ENCODE measurements around the gene TREML1. TPM values are rescaled to one million over a fixed set of nuclear protein-coding genes. Genes with fewer than 3 reads are reported as not detected.

TREML1 gene
- total and polyA plus RNA-seq, 2 donors (not counting 1 experiment from before 2014, with no cell fraction given), result not detected

DNA sequence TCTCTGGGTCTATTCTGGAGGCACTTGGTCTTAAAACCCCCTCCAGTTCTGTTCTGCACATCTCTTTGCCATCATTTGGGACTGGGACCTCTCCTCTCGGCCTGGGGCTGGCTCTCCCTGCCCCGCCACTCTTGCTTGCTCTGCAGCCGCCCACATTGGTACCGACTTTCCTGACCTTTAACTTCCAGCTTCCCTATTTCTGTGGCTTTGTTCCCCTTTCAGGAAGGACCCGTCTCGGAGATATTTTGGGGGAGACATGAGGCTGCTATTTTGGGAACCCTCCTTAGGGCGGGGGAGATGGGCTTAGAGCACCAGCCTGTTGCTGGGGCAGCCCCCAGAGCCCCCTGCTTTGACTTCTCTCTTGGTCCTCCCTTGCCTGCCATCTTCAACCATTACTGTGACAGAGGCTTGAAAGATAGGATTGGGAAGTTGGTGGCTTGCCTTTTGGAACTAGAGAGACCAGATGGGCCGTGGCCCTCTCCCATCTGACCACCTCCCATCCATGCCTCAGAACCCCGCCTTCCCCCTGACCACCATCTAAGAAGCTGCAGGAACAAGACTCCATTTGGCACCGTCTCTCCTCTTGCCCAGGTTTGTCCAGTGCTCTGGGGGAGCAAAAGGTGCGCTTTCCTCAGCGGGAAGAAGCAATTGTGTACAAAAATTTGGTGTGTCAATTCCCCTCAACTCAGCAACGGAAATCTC, 7.9 kb upstream of the TREML1 start:
- H4K20me1 ChIP-seq (ENCODE audit: control insufficient read depth, extremely low read depth, insufficient read depth, low read length), result no peaks in the 10 kb centered on the region
- no peaks in the 10 kb centered on the region for H3K4me1 ChIP-seq (ENCODE audit: control insufficient read depth, extremely low read depth, insufficient read depth, low read length)
- H3K4me2 ChIP-seq (ENCODE audit: extremely low read depth, insufficient read depth, low read length), result no peak overlapping the region
- H3K79me2 ChIP-seq (ENCODE audit: control insufficient read depth, insufficient read depth, low read length), result no peaks in the 10 kb centered on the region
- TF ChIP-seq, protein P1, sequence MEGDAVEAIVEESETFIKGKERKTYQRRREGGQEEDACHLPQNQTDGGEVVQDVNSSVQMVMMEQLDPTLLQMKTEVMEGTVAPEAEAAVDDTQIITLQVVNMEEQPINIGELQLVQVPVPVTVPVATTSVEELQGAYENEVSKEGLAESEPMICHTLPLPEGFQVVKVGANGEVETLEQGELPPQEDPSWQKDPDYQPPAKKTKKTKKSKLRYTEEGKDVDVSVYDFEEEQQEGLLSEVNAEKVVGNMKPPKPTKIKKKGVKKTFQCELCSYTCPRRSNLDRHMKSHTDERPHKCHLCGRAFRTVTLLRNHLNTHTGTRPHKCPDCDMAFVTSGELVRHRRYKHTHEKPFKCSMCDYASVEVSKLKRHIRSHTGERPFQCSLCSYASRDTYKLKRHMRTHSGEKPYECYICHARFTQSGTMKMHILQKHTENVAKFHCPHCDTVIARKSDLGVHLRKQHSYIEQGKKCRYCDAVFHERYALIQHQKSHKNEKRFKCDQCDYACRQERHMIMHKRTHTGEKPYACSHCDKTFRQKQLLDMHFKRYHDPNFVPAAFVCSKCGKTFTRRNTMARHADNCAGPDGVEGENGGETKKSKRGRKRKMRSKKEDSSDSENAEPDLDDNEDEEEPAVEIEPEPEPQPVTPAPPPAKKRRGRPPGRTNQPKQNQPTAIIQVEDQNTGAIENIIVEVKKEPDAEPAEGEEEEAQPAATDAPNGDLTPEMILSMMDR (conservative IDR thresholded peaks at IDR 0.05 in 1 of 2, IDR thresholded peaks at IDR 0.05 in 1 of 2; ENCODE audit: low read depth in 1 of 2, low read length in 2 of 2), result no peak
- TF ChIP-seq EZH2 (IDR thresholded peaks at IDR 0.05; ENCODE audit: low read length, missing control alignments), result no peak
- no peak overlapping the region for H3K4me3 ChIP-seq (replicated peaks in 1 of 4; ENCODE audit: control extremely low read depth in 1 of 4, insufficient read depth in 1 of 4, low read depth in 3 of 4, low read length in 4 of 4)
- no peak for DNase-seq (ENCODE audit: low read depth in 2 of 2)
- no peak overlapping the region for H3K27ac ChIP-seq (ENCODE audit: insufficient read depth, low read length)
- H3K9me3 ChIP-seq (ENCODE audit: control insufficient read depth, insufficient read depth, low read depth, low read length), result no peaks in the 10 kb centered on the region
- H3K27me3 ChIP-seq (ENCODE audit: control insufficient read depth, insufficient read depth, low read length), result no peaks in the 10 kb centered on the region
- no peak overlapping the region for H3K9ac ChIP-seq (ENCODE audit: insufficient read depth, low read length)
- H3K36me3 ChIP-seq (ENCODE audit: control insufficient read depth, insufficient read depth, low read length), result no peaks in the 10 kb centered on the region
- H2AFZ ChIP-seq (ENCODE audit: low read length), result no peak overlapping the region

GRCh38 chr6:41161380-41161779, 7.2 kb upstream of the TREML1 start:
- no peaks in the 10 kb centered on the region for H3K4me1 ChIP-seq (ENCODE audit: control insufficient read depth, extremely low read depth, insufficient read depth, low read length)
- TF ChIP-seq, protein P1 (conservative IDR thresholded peaks at IDR 0.05 in 1 of 2, IDR thresholded peaks at IDR 0.05 in 1 of 2; ENCODE audit: low read depth in 1 of 2, low read length in 2 of 2), result no peak
- no peak for TF ChIP-seq EZH2 (IDR thresholded peaks at IDR 0.05; ENCODE audit: low read length, missing control alignments)
- no peak for DNase-seq (ENCODE audit: low read depth in 2 of 2)
- no peaks in the 10 kb centered on the region for H3K9me3 ChIP-seq (ENCODE audit: control insufficient read depth, insufficient read depth, low read depth, low read length)
- no peak overlapping the region for H3K9ac ChIP-seq (ENCODE audit: insufficient read depth, low read length)
- no peaks in the 10 kb centered on the region for H3K27me3 ChIP-seq (ENCODE audit: control insufficient read depth, insufficient read depth, low read length)
- no peak overlapping the region for H3K4me2 ChIP-seq (ENCODE audit: extremely low read depth, insufficient read depth, low read length)
- H3K79me2 ChIP-seq (ENCODE audit: control insufficient read depth, insufficient read depth, low read length), result no peaks in the 10 kb centered on the region
- H2AFZ ChIP-seq (ENCODE audit: low read length), result no peak overlapping the region
- no peaks in the 10 kb centered on the region for H4K20me1 ChIP-seq (ENCODE audit: control insufficient read depth, extremely low read depth, insufficient read depth, low read length)
- no peak overlapping the region for H3K4me3 ChIP-seq (replicated peaks in 1 of 4; ENCODE audit: control extremely low read depth in 1 of 4, insufficient read depth in 1 of 4, low read depth in 3 of 4, low read length in 4 of 4)
- no peaks in the 10 kb centered on the region for H3K36me3 ChIP-seq (ENCODE audit: control insufficient read depth, insufficient read depth, low read length)
- H3K27ac ChIP-seq (ENCODE audit: insufficient read depth, low read length), result no peak overlapping the region

DNA sequence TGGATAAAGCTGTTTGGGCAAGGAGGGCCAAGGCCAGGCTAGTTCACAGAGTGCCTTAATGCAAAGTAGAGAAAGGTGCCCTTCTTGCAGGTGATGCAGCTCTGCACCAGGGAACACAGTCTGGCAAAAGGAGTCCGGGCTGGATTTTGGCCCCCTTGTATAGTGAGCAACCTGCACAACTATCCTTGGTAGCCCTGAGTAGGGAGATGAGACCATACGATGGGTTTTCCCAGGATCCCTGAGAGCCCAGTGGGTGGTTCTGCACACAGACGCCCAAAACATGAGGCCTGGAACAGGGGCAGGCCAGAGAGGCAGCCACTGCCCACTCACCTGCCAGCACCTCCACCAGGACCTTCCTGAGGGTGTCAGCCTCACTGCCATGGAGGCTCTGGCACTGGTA, 6.8 kb upstream of the TREML1 start:
- Histone ChIP-seq H3K36me3 (ENCODE audit: control insufficient read depth, insufficient read depth, low read length) (no peaks in the 10 kb centered on the region), H3K27me3 (ENCODE audit: control insufficient read depth, insufficient read depth, low read length) (no peaks in the 10 kb centered on the region), H2AFZ (ENCODE audit: low read length) (no peak overlapping the region), H3K27ac (ENCODE audit: insufficient read depth, low read length) (no peak overlapping the region), H3K9ac (ENCODE audit: insufficient read depth, low read length) (no peak overlapping the region), H3K9me3 (ENCODE audit: control insufficient read depth, insufficient read depth, low read depth, low read length) (no peaks in the 10 kb centered on the region), H3K79me2 (ENCODE audit: control insufficient read depth, insufficient read depth, low read length) (no peaks in the 10 kb centered on the region), H3K4me3 (replicated peaks in 1 of 4; ENCODE audit: control extremely low read depth in 1 of 4, insufficient read depth in 1 of 4, low read depth in 3 of 4, low read length in 4 of 4) (no peak overlapping the region), H3K4me1 (ENCODE audit: control insufficient read depth, extremely low read depth, insufficient read depth, low read length) (no peaks in the 10 kb centered on the region), H3K4me2 (ENCODE audit: extremely low read depth, insufficient read depth, low read length) (no peak overlapping the region), H4K20me1 (ENCODE audit: control insufficient read depth, extremely low read depth, insufficient read depth, low read length) (no peaks in the 10 kb centered on the region)
- TF ChIP-seq EZH2 (IDR thresholded peaks at IDR 0.05; ENCODE audit: low read length, missing control alignments), result no peak
- TF ChIP-seq, protein P1 (conservative IDR thresholded peaks at IDR 0.05 in 1 of 2, IDR thresholded peaks at IDR 0.05 in 1 of 2; ENCODE audit: low read depth in 1 of 2, low read length in 2 of 2), result no peak
- DNase-seq (ENCODE audit: low read depth in 2 of 2), result no peak
